Vagina (tissue), 2 donors: ENCODE results near the gene GPRASP1. TPM values are rescaled to one million over a fixed set of nuclear protein-coding genes. Genes with fewer than 3 reads are reported as not detected.
"Not testable (repeated sequence)": the region's sequence is repeated elsewhere in the genome, so short reads cannot be mapped to it uniquely, and the experiment has no call there.

Source experiments
- DNase-seq, 2 donors: peaks; one replicate each; pipeline ENCODE4 v3.0.0-alpha.2; 2017; ENCODE audit errors: extremely low spot score in 2 of 2
- H3K27ac ChIP-seq: fragments of 200-600 bp; sonication (generic); one replicate; pipeline ENCODE4 v1.5.1; 2019
- H3K27me3 ChIP-seq: fragments of 200-600 bp; sonication (generic); one replicate; pipeline ENCODE4 v1.5.1; 2019
- H3K36me3 ChIP-seq, 2 donors: fragments of 200-600 bp; sonication (generic); one replicate each; pipeline ENCODE4 v1.5.1; 2017 to 2019
- H3K4me1 ChIP-seq: fragments of 200-600 bp; sonication (generic); one replicate; pipeline ENCODE4 v1.5.1; 2019
- H3K4me3 ChIP-seq, 2 donors: fragments of 200-600 bp; sonication (generic); 1 replicate in 1 of 2; 2 replicates in 1 of 2; pipeline ENCODE4 v1.5.1; 2016 to 2019
- H3K9me3 ChIP-seq: fragments of 200-600 bp; sonication (generic); one replicate; pipeline ENCODE4 v1.5.1; 2019
- CTCF ChIP-seq, 3 experiments: fragments of 450-650 bp in 2 of 3; fragments of 200-600 bp in 1 of 3; sonication (generic) in 1 of 3; IDR thresholded peaks; one replicate each; pipeline ENCODE4 v1.5.1; 2017 to 2019; ENCODE audit warnings: antibody characterized with exemption in 3 of 3, mild to moderate bottlenecking in 2 of 3, moderate library complexity in 2 of 3
- POLR2A ChIP-seq, 2 donors: fragments of 450-650 bp; IDR thresholded peaks; one replicate each; pipeline ENCODE4 v1.6.1; 2017; ENCODE audit warnings: antibody characterized with exemption in 2 of 2, mild to moderate bottlenecking in 2 of 2, moderate library complexity in 2 of 2
- POLR2AphosphoS5 ChIP-seq, 2 donors: sonication (generic); formaldehyde crosslinking; IDR thresholded peaks; one replicate each; pipeline ENCODE4 v1.9.0; 2017; ENCODE audit warnings: antibody characterized with exemption in 2 of 2, mild to moderate bottlenecking in 2 of 2, low read depth in 1 of 2; ENCODE audit not compliant: insufficient read depth in 1 of 2
- intact Hi-C: fragments of 100-400 bp; cut with DNase I; formaldehyde crosslinking; loops from one replicate; pipeline ENCODE4 v1.15.1; 2023
- total RNA-seq: library from RNA; depleted of rRNA; stranded (reverse); fragments of >200 nt; gene quantifications from one replicate; pipeline ENCODE4 v1.2.3, GENCODE V29; 2016

The GPRASP1 gene
- total RNA-seq, 1 donor from 2014 or later = 12.8 TPM

DNA sequence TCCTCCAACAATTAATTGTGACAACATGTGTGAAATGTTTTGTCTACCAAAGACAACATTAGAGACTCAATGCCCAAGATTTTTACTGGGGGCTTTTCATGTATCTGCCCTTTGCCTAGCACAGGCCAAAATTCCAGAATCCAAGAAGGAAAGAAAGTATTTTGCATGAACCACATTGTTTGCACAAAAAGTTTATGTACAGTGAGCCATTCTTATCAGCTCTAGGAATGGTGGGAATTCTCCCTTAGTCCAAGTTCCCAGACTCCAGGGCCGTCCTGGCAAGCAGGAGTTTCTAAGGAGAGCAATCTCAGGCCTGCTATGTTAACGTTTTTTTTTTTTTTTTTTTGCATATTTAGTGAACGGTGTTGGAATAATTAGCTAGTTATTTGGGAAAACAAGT, 21.6 kb downstream of the GPRASP1 start:
- Histone ChIP-seq H3K4me3 (no peak overlapping the region), H3K9me3 (no peaks in the 10 kb centered on the region), H3K4me1 (no peaks in the 10 kb centered on the region), H3K36me3 (no peaks in the 10 kb centered on the region), H3K27me3 (no peaks in the 10 kb centered on the region), H3K27ac (no peak overlapping the region)
- intact Hi-C loops = no loop called here
- no peak for DNase-seq
- no peak for TF ChIP-seq POLR2A (IDR thresholded peaks at IDR 0.05)
- no peak for TF ChIP-seq CTCF (IDR thresholded peaks at IDR 0.05)
- TF ChIP-seq POLR2AphosphoS5 (IDR thresholded peaks at IDR 0.05; ENCODE audit: insufficient read depth in 1 of 2, low read depth in 1 of 2) = no peak

- DNase-seq, H3K27ac ChIP-seq, H3K36me3 ChIP-seq, H3K27me3 ChIP-seq, intact Hi-C loops, H3K4me1 ChIP-seq, H3K4me3 ChIP-seq, H3K9me3 ChIP-seq: not testable (repeated sequence)
These were observed 26.2 kb downstream of the GPRASP1 start for GRCh38 chrX:102677479-102677878.

- H3K4me3 ChIP-seq = no peak overlapping the region
- no peaks in the 10 kb centered on the region for H3K4me1 ChIP-seq
- no peak for DNase-seq
- H3K27me3 ChIP-seq = no peaks in the 10 kb centered on the region
- H3K27ac ChIP-seq = no peak overlapping the region
- intact Hi-C loops = no loop called here
- H3K9me3 ChIP-seq = peaks cover 12% of the 10 kb centered on the region
- no peaks in the 10 kb centered on the region for H3K36me3 ChIP-seq
- TF ChIP-seq POLR2AphosphoS5 (IDR thresholded peaks at IDR 0.05; ENCODE audit: insufficient read depth in 1 of 2, low read depth in 1 of 2) = no peak
- no peak for TF ChIP-seq POLR2A (IDR thresholded peaks at IDR 0.05)
- no peak for TF ChIP-seq CTCF (IDR thresholded peaks at IDR 0.05)
These were observed 33.7 kb downstream of the GPRASP1 start for GRCh38 chrX:102684772-102685520.

DNA sequence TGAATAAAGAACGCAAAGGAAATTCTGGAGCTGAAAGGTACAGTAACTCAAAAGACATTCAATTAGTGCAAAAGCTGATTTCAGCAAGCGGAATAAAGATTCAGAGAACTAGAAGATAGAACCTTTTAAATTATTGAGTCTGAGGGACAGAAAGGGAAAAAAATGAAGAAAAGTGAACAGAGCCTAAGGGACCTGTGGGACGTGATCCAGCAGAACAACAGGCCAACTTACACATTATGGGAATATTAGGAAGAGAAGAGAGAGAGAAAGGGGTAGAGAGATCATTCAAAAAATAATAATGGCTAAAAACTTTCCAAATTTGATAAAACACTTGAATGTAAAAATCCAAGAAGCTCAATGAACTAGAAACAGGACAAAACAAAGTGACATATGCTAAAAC, 43.5 kb downstream of the GPRASP1 start:
- Histone ChIP-seq H3K27me3 (no peaks in the 10 kb centered on the region), H3K4me3 (no peak overlapping the region), H3K9me3 (no peaks in the 10 kb centered on the region), H3K36me3 (no peaks in the 10 kb centered on the region), H3K27ac (no peak overlapping the region), H3K4me1 (no peaks in the 10 kb centered on the region)
- intact Hi-C loops = no loop called here
- no peak for DNase-seq
- TF ChIP-seq CTCF (IDR thresholded peaks at IDR 0.05) (no peak), POLR2AphosphoS5 (IDR thresholded peaks at IDR 0.05; ENCODE audit: insufficient read depth in 1 of 2, low read depth in 1 of 2) (no peak), POLR2A (IDR thresholded peaks at IDR 0.05) (no peak)

- DNase-seq = no peak
- Histone ChIP-seq H3K9me3 (no peaks in the 10 kb centered on the region), H3K36me3 (no peaks in the 10 kb centered on the region), H3K4me3 (no peak overlapping the region), H3K27ac (no peak overlapping the region), H3K4me1 (no peaks in the 10 kb centered on the region), H3K27me3 (no peaks in the 10 kb centered on the region)
- intact Hi-C loops = no loop called here
- TF ChIP-seq CTCF (IDR thresholded peaks at IDR 0.05) (no peak), POLR2AphosphoS5 (IDR thresholded peaks at IDR 0.05; ENCODE audit: insufficient read depth in 1 of 2, low read depth in 1 of 2) (no peak), POLR2A (IDR thresholded peaks at IDR 0.05) (no peak)
These were observed 45.0 kb downstream of the GPRASP1 start for GRCh38 chrX:102696306-102696705.
